ENCODE results near the gene RALB. TPM values are rescaled to one million over a fixed set of nuclear protein-coding genes. Genes with fewer than 3 reads are reported as not detected.

RALB gene
- polyA plus RNA-seq, 3 donors from 2014 or later, result 47.7 to 55.1 (median 54.2) TPM

- Mint-ChIP-seq H3K4me1 (no peaks in the 10 kb centered on the region), H3K27ac (no peak overlapping the region)
- no peak for DNase-seq
These were observed 11.7 kb upstream of the RALB start for GRCh38 chr2:120240901-120241429.

GRCh38 chr2:120241684-120242083 lies 11.0 kb upstream of the RALB start:
- Mint-ChIP-seq H3K9me3 (peaks cover 0 to 3% (median 0%) of the 10 kb centered on the region in 6 donors), H3K4me3 (no peak overlapping the region), H3K36me3 (peaks cover 0 to 4% (median 0%) of the 10 kb centered on the region in 3 donors), H3K4me1 (no peaks in the 10 kb centered on the region), H3K27me3 (ENCODE audit: low read depth in 3 of 3) (peaks cover 0 to 4% (median 4%) of the 10 kb centered on the region in 3 donors), H3K27ac (peak overlapping the region in 1 of 6 donors; percentile 23)
- no peak for DNase-seq

More at GRCh38 chr2:120240901-120241429, 11.7 kb upstream of the RALB start:
- Mint-ChIP-seq H3K4me3 (no peak overlapping the region), H3K27me3 (ENCODE audit: low read depth in 3 of 3) (peaks cover 0 to 4% (median 4%) of the 10 kb centered on the region in 3 donors), H3K9me3 (peaks cover 0 to 3% (median 0%) of the 10 kb centered on the region in 6 donors), H3K36me3 (peaks cover 0 to 4% (median 0%) of the 10 kb centered on the region in 3 donors)

- Mint-ChIP-seq H3K9me3 (peaks cover 0 to 3% (median 0%) of the 10 kb centered on the region in 6 donors), H3K4me3 (no peak overlapping the region), H3K27ac (no peak overlapping the region), H3K27me3 (ENCODE audit: low read depth in 3 of 3) (peaks cover 0 to 6% (median 0%) of the 10 kb centered on the region in 3 donors), H3K4me1 (no peaks in the 10 kb centered on the region), H3K36me3 (peaks cover 0 to under 1% (median 0%) of the 10 kb centered on the region in 3 donors)
- no peak for DNase-seq
These were observed 9.4 kb upstream of the RALB start for GRCh38 chr2:120243211-120243610.

GRCh38 chr2:120243875-120244553 lies 8.6 kb upstream of the RALB start:
- no peak for DNase-seq

GRCh38 chr2:120244656-120245519 lies 7.8 kb upstream of the RALB start:
- DNase-seq, result no peak
- Mint-ChIP-seq H3K4me3 (no peak overlapping the region), H3K27ac (no peak overlapping the region), H3K4me1 (no peaks in the 10 kb centered on the region), H3K9me3 (peaks cover 0 to 3% (median 0%) of the 10 kb centered on the region in 6 donors), H3K27me3 (ENCODE audit: low read depth in 3 of 3) (peaks cover 0 to 7% (median 0%) of the 10 kb centered on the region in 3 donors), H3K36me3 (no peaks in the 10 kb centered on the region)

More at GRCh38 chr2:120243875-120244553, 8.6 kb upstream of the RALB start:
- H3K27me3 Mint-ChIP-seq (ENCODE audit: low read depth in 3 of 3), result peaks cover 0 to 7% (median 0%) of the 10 kb centered on the region in 3 donors
- no peaks in the 10 kb centered on the region for H3K4me1 Mint-ChIP-seq
- H3K36me3 Mint-ChIP-seq, result no peaks in the 10 kb centered on the region
- H3K4me3 Mint-ChIP-seq, result no peak overlapping the region
- no peak overlapping the region for H3K27ac Mint-ChIP-seq
- H3K9me3 Mint-ChIP-seq, result peaks cover 0 to 3% (median 0%) of the 10 kb centered on the region in 6 donors

- H3K9me3 Mint-ChIP-seq, result peaks cover 0 to 3% (median 0%) of the 10 kb centered on the region in 6 donors
- no peak for DNase-seq
- H3K4me1 Mint-ChIP-seq, result no peaks in the 10 kb centered on the region
- H3K27ac Mint-ChIP-seq, result no peak overlapping the region
- H3K36me3 Mint-ChIP-seq, result no peaks in the 10 kb centered on the region
- peaks cover 0 to 5% (median 0%) of the 10 kb centered on the region in 3 donors for H3K27me3 Mint-ChIP-seq (ENCODE audit: low read depth in 3 of 3)
- H3K4me3 Mint-ChIP-seq, result no peak overlapping the region
These were observed 6.9 kb upstream of the RALB start for GRCh38 chr2:120245520-120246332.

- Mint-ChIP-seq H3K4me1 (peaks cover 2% of the 10 kb centered on the region in 2 donors), H3K27me3 (ENCODE audit: low read depth in 3 of 3) (peaks cover 0 to 5% (median 0%) of the 10 kb centered on the region in 3 donors), H3K36me3 (no peaks in the 10 kb centered on the region), H3K9me3 (peaks cover 0 to 3% (median 0%) of the 10 kb centered on the region in 6 donors), H3K27ac (no peak overlapping the region), H3K4me3 (no peak overlapping the region)
- DNase-seq, result no peak
These were observed 5.9 kb upstream of the RALB start for GRCh38 chr2:120246546-120247300.

- peaks cover 9 to 11% of the 10 kb centered on the region in 2 donors for H3K4me1 Mint-ChIP-seq
- no peaks in the 10 kb centered on the region for H3K36me3 Mint-ChIP-seq
- peaks cover 4 to 10% (median 5%) of the 10 kb centered on the region in 3 donors for H3K27me3 Mint-ChIP-seq (ENCODE audit: low read depth in 3 of 3)
- no peak overlapping the region for H3K4me3 Mint-ChIP-seq
- DNase-seq, result no peak
- H3K9me3 Mint-ChIP-seq, result peaks cover 0 to 3% (median 0%) of the 10 kb centered on the region in 6 donors
- no peak overlapping the region for H3K27ac Mint-ChIP-seq
These were observed 4.8 kb upstream of the RALB start for GRCh38 chr2:120247851-120248250.

GRCh38 chr2:120250640-120251039 lies 2.0 kb upstream of the RALB start:
- no peak for DNase-seq
- H3K4me3 Mint-ChIP-seq, result no peak overlapping the region
- no peaks in the 10 kb centered on the region for H3K36me3 Mint-ChIP-seq
- no peaks in the 10 kb centered on the region for H3K9me3 Mint-ChIP-seq
- H3K27ac Mint-ChIP-seq, result no peak overlapping the region
- peaks cover 8 to 11% (median 11%) of the 10 kb centered on the region in 3 donors for H3K27me3 Mint-ChIP-seq (ENCODE audit: low read depth in 3 of 3)
- H3K4me1 Mint-ChIP-seq, result peaks cover 31 to 35% of the 10 kb centered on the region in 2 donors

GRCh38 chr2:120251078-120251477 lies 1.6 kb upstream of the RALB start:
- DNase-seq, result no peak
- Mint-ChIP-seq H3K9me3 (no peaks in the 10 kb centered on the region), H3K4me3 (no peak overlapping the region), H3K4me1 (peaks cover 35 to 39% of the 10 kb centered on the region in 2 donors), H3K36me3 (no peaks in the 10 kb centered on the region), H3K27ac (no peak overlapping the region), H3K27me3 (ENCODE audit: low read depth in 3 of 3) (peaks cover 8 to 11% (median 11%) of the 10 kb centered on the region in 3 donors)

GRCh38 chr2:120251880-120252224 lies 800 bp upstream of the RALB start:
- peak overlapping the region; percentile 97 to 100 (median 100) for H3K4me3 Mint-ChIP-seq
- no peaks in the 10 kb centered on the region for H3K36me3 Mint-ChIP-seq
- peak overlapping the region; percentile 89 to 99 (median 94) for H3K27ac Mint-ChIP-seq
- no peaks in the 10 kb centered on the region for H3K9me3 Mint-ChIP-seq
- DNase-seq, result no peak
- peaks cover 42 to 46% of the 10 kb centered on the region in 2 donors for H3K4me1 Mint-ChIP-seq
- H3K27me3 Mint-ChIP-seq (ENCODE audit: low read depth in 3 of 3), result peaks cover 8 to 11% (median 11%) of the 10 kb centered on the region in 3 donors

- Mint-ChIP-seq H3K4me1 (peaks cover 50 to 60% of the 10 kb centered on the region in 2 donors), H3K36me3 (peaks cover under 1 to 2% (median under 1%) of the 10 kb centered on the region in 3 donors), H3K9me3 (no peaks in the 10 kb centered on the region), H3K27me3 (ENCODE audit: low read depth in 3 of 3) (peaks cover 6 to 11% (median 11%) of the 10 kb centered on the region in 3 donors), H3K4me3 (peak overlapping the region; percentile 89 to 95 (median 92)), H3K27ac (peak overlapping the region; percentile 64 to 91 (median 82))
- DNase-seq, result no peak
These were observed 600 bp downstream of the RALB start for GRCh38 chr2:120253021-120253882.

Measured in immature natural killer cell (primary cell).